GM23338 (cell line): ENCODE measurements around the gene DDX27. TPM values are rescaled to one million over a fixed set of nuclear protein-coding genes. Genes with fewer than 3 reads are reported as not detected.

Experiments used
- ATAC-seq: fragments of 200-7000 bp; cut with Tn5 transposase; 3 replicates; pipeline ENCODE4 v1.9.1; 2020
- DNase-seq: peaks from one replicate; pipeline ENCODE4 v3.0.0-alpha.2; 2015; ENCODE audit warnings: low spot score
- H2AFZ ChIP-seq: fragments of 200-600 bp; sonication (generic); 2 replicates; pipeline ENCODE4 v1.8.0; 2016; ENCODE audit warnings: antibody characterized with exemption, mild to moderate bottlenecking, moderate library complexity
- H3F3A ChIP-seq: fragments of 200-600 bp; sonication (generic); replicated peaks from 2 replicates; pipeline ENCODE4 v1.8.0; 2017; ENCODE audit warnings: antibody characterized with exemption, mixed run types, low read depth
- H3K27ac ChIP-seq: fragments of 200-600 bp; sonication (generic); 2 replicates; pipeline ENCODE4 v1.6.1; 2016; ENCODE audit warnings: low read depth
- H3K27me3 ChIP-seq: fragments of 200-600 bp; sonication (generic); 2 replicates; pipeline ENCODE4 v1.8.0; 2016; ENCODE audit warnings: mild to moderate bottlenecking, mixed run types, moderate library complexity; ENCODE audit not compliant: insufficient read depth
- H3K36me3 ChIP-seq: fragments of 200-600 bp; sonication (generic); 2 replicates; pipeline ENCODE4 v1.8.0; 2016; ENCODE audit warnings: mild to moderate bottlenecking; ENCODE audit not compliant: insufficient read depth
- H3K4me1 ChIP-seq: fragments of 200-600 bp; sonication (generic); 2 replicates; pipeline ENCODE4 v1.8.0; 2016; ENCODE audit warnings: mild to moderate bottlenecking, moderate library complexity; ENCODE audit not compliant: insufficient read depth
- H3K4me2 ChIP-seq: fragments of 200-600 bp; sonication (generic); 2 replicates; pipeline ENCODE4 v1.7.1; 2017; ENCODE audit warnings: mixed run types
- H3K4me3 ChIP-seq: fragments of 200-600 bp; sonication (generic); 2 replicates; pipeline ENCODE4 v1.6.1; 2016; ENCODE audit warnings: mixed run types
- H3K79me2 ChIP-seq: fragments of 200-600 bp; sonication (generic); replicated peaks from 2 replicates; pipeline ENCODE4 v1.8.0; 2017; ENCODE audit warnings: mild to moderate bottlenecking; ENCODE audit not compliant: insufficient read depth
- H3K9me2 ChIP-seq: fragments of 200-600 bp; sonication (generic); 2 replicates; pipeline ENCODE4 v1.8.0; 2017; ENCODE audit not compliant: insufficient read depth
- H4K20me1 ChIP-seq: fragments of 200-600 bp; sonication (generic); replicated peaks from 2 replicates; pipeline ENCODE4 v1.8.0; 2017; ENCODE audit warnings: mild to moderate bottlenecking; ENCODE audit not compliant: insufficient read depth
- H3K27ac Mint-ChIP-seq: 2 replicates; pipeline ENCODE4 v1.8.0; 2020; ENCODE audit warnings: inconsistent platforms, mild to moderate bottlenecking, moderate library complexity, mixed read lengths
- H3K27me3 Mint-ChIP-seq: 3 replicates; pipeline ENCODE4 v1.8.0; 2022; ENCODE audit warnings: low read depth, mild to moderate bottlenecking, moderate library complexity, mixed read lengths, inconsistent platforms; ENCODE audit not compliant: insufficient read depth, poor library complexity
- H3K36me3 Mint-ChIP-seq: 3 replicates; pipeline ENCODE4 v1.8.0; 2021; ENCODE audit warnings: low read depth, mild to moderate bottlenecking, inconsistent platforms, moderate library complexity, mixed read lengths
- H3K4me1 Mint-ChIP-seq: 3 replicates; pipeline ENCODE4 v1.8.0; 2020; ENCODE audit warnings: mild to moderate bottlenecking, inconsistent platforms, mixed read lengths
- H3K4me3 Mint-ChIP-seq: 3 replicates; pipeline ENCODE4 v1.8.0; 2021; ENCODE audit warnings: moderate library complexity, mild to moderate bottlenecking, inconsistent platforms, mixed read lengths
- H3K9me3 Mint-ChIP-seq: 3 replicates; pipeline ENCODE4 v1.8.0; 2020; ENCODE audit warnings: moderate library complexity, mild to moderate bottlenecking, inconsistent platforms, mixed read lengths
- CTCF ChIP-seq, 2 experiments: fragments of 200-600 bp in 1 of 2; sonication (generic) in 1 of 2; conservative IDR thresholded peaks; 2 replicates each; pipeline versions ENCODE4 v1.5.1 to v1.6.1; 2016 to 2017; ENCODE audit warnings: antibody characterized with exemption in 2 of 2, low read depth in 2 of 2, mild to moderate bottlenecking in 2 of 2, moderate library complexity in 1 of 2
- ETS1 ChIP-seq: IDR thresholded peaks from 2 replicates; pipeline ENCODE4 v1.6.1; 2016; ENCODE audit warnings: antibody characterized with exemption
- EZH2phosphoT487 ChIP-seq: fragments of 200-600 bp; sonication (generic); IDR thresholded peaks from one replicate; pipeline ENCODE4 v1.8.1; 2018; ENCODE audit warnings: antibody characterized with exemption; ENCODE audit not compliant: unreplicated experiment
- NANOG ChIP-seq: IDR thresholded peaks from 2 replicates; pipeline ENCODE4 v1.6.1; 2016; ENCODE audit warnings: antibody characterized with exemption, borderline replicate concordance
- REST ChIP-seq: IDR thresholded peaks from one replicate; pipeline ENCODE4 v1.6.1; 2018; ENCODE audit warnings: antibody characterized with exemption; ENCODE audit not compliant: unreplicated experiment
- ZNF114 ChIP-seq: fragments of 250-450 bp; sonication (Bioruptor Pico); IDR thresholded peaks from 2 replicates; pipeline ENCODE4 v1.5.0; 2020; ENCODE audit warnings: mild to moderate bottlenecking, moderate library complexity
- ZNF462 ChIP-seq: fragments of 250-450 bp; sonication (Bioruptor Pico); IDR thresholded peaks from 2 replicates; pipeline ENCODE4 v1.5.0; 2020; ENCODE audit warnings: mild to moderate bottlenecking, moderate library complexity
- polyA plus RNA-seq: library from polyadenylated mRNA; unstranded; fragments of >200 nt; fragmentation: Nextera tagmentation; extraction: Ambion mirVana; gene quantifications from 2 replicates; pipeline ENCODE4 v1.2.1, GENCODE V29; 2016
- total RNA-seq: library from RNA; depleted of rRNA; stranded (reverse); fragments of >200 nt; shearing (Covaris generic); gene quantifications from 2 replicates; pipeline ENCODE4 v1.2.3, GENCODE V29; 2014

DDX27 gene
- total and polyA plus RNA-seq, 2 experiments from 2014 or later = 53.3 to 81.3 TPM

GRCh38 chr20:49247792-49248191 lies 28.6 kb downstream of the DDX27 start:
- H3K79me2 ChIP-seq = no peaks in the 10 kb centered on the region

GRCh38 chr20:49248301-49248700 lies 29.1 kb downstream of the DDX27 start:
- peaks cover 48% of the 10 kb centered on the region for H3K36me3 ChIP-seq
- H3K4me1 ChIP-seq = no peaks in the 10 kb centered on the region
- peaks cover 3% of the 10 kb centered on the region for H3K27me3 Mint-ChIP-seq
- H3K27ac ChIP-seq = no peak overlapping the region
- H4K20me1 ChIP-seq = peaks cover 10% of the 10 kb centered on the region
- no peaks in the 10 kb centered on the region for H3K79me2 ChIP-seq
- no peaks in the 10 kb centered on the region for H3K27me3 ChIP-seq
- no peaks in the 10 kb centered on the region for H3K4me1 Mint-ChIP-seq
- no peak overlapping the region for H3K27ac Mint-ChIP-seq
- H3K9me3 Mint-ChIP-seq = no peaks in the 10 kb centered on the region
- no peak for ATAC-seq
- no peaks in the 10 kb centered on the region for H3K9me2 ChIP-seq
- peaks cover 78% of the 10 kb centered on the region for H3K36me3 Mint-ChIP-seq
- DNase-seq = no peak
- H3K4me2 ChIP-seq = no peak overlapping the region
- H3K4me3 ChIP-seq = no peak overlapping the region
- H3K4me3 Mint-ChIP-seq = no peak overlapping the region
- peaks cover 10% of the 10 kb centered on the region for H3F3A ChIP-seq
- no peak for TF ChIP-seq ZNF462
- no peak for TF ChIP-seq ETS1
- no peak for TF ChIP-seq CTCF (conservative IDR thresholded peaks at IDR 0.05; ENCODE audit: low read depth in 2 of 2)
- no peak for TF ChIP-seq NANOG
- TF ChIP-seq ZNF114 = no peak
- TF ChIP-seq REST = no peak
- TF ChIP-seq EZH2phosphoT487 = no peak
- H2AFZ ChIP-seq = no peak overlapping the region

More at GRCh38 chr20:49247792-49248191, 28.6 kb downstream of the DDX27 start:
- H3K27me3 Mint-ChIP-seq = peaks cover 3% of the 10 kb centered on the region
- peaks cover 42% of the 10 kb centered on the region for H3K36me3 ChIP-seq
- no peaks in the 10 kb centered on the region for H3K4me1 ChIP-seq
- no peak overlapping the region for H3K27ac Mint-ChIP-seq
- no peak for TF ChIP-seq ZNF114
- no peak for TF ChIP-seq EZH2phosphoT487
- no peak for TF ChIP-seq NANOG
- peaks cover 14% of the 10 kb centered on the region for H3F3A ChIP-seq
- H3K36me3 Mint-ChIP-seq = peaks cover 78% of the 10 kb centered on the region
- H4K20me1 ChIP-seq = peaks cover 10% of the 10 kb centered on the region
- H3K27me3 ChIP-seq = no peaks in the 10 kb centered on the region
- H3K4me2 ChIP-seq = no peak overlapping the region
- DNase-seq (no peak), ATAC-seq (no peak)
- H3K9me3 Mint-ChIP-seq = no peaks in the 10 kb centered on the region
- no peaks in the 10 kb centered on the region for H3K9me2 ChIP-seq
- H3K27ac ChIP-seq = no peak overlapping the region
- no peak overlapping the region for H3K4me3 Mint-ChIP-seq
- H3K4me3 ChIP-seq = no peak overlapping the region
- H3K4me1 Mint-ChIP-seq = no peaks in the 10 kb centered on the region
- no peak overlapping the region for H2AFZ ChIP-seq
